Adrenal gland (tissue), 12 donors: Measurements from ENCODE around the gene SRPK3. TPM values are rescaled to one million over a fixed set of nuclear protein-coding genes. Genes with fewer than 3 reads are reported as not detected.
A peak's percentile ranks its signal among the peaks of the same experiment; 100 is the strongest.

Source experiments
- DNase-seq, 7 donors: peaks; one replicate each; pipeline ENCODE4 v3.0.0-alpha.2; 2019 to 2020
- H3K27ac ChIP-seq, 5 donors: fragments of 200-600 bp; sonication (generic) in 4 of 5; 1 replicate in 3 of 5; 2 replicates in 2 of 5; pipeline versions ENCODE4 v1.5.1 to v1.8.0; 2016 to 2020; ENCODE audit warnings: mild to moderate bottlenecking in 1 of 5
- H3K27me3 ChIP-seq: fragments of 200-600 bp; 2 replicates; pipeline ENCODE4 v1.8.0; 2021
- H3K36me3 ChIP-seq, 2 donors: fragments of 200-600 bp; replicated peaks in 1 of 2; 1 replicate in 1 of 2; 2 replicates in 1 of 2; pipeline versions ENCODE4 v1.5.1 to v1.8.0; 2018 to 2022
- H3K4me1 ChIP-seq, 2 donors: fragments of 200-600 bp; replicated peaks in 1 of 2; 1 replicate in 1 of 2; 2 replicates in 1 of 2; pipeline versions ENCODE4 v1.5.1 to v1.8.0; 2018 to 2021
- H3K4me3 ChIP-seq, 4 donors: fragments of 200-600 bp; sonication (generic) in 3 of 4; one replicate each; pipeline ENCODE4 v1.5.1; 2016 to 2018
- H3K9me3 ChIP-seq, 3 donors: fragments of 200-600 bp; sonication (generic) in 1 of 3; replicated peaks in 1 of 3; 1 replicate in 2 of 3; 2 replicates in 1 of 3; pipeline versions ENCODE4 v1.5.1 to v1.8.0; 2016 to 2021
- POLR2A ChIP-seq, 2 donors: fragments of 450-650 bp; IDR thresholded peaks; one replicate each; pipeline ENCODE4 v1.6.1; 2017; ENCODE audit warnings: antibody characterized with exemption in 2 of 2, mild to moderate bottlenecking in 2 of 2, moderate library complexity in 1 of 2
- WGBS, 4 donors: extraction: QIAGEN DNeasy Blood & Tissue Kit in 2 of 4; methylation state at CpG; one replicate each; pipeline versions ENCODE4 v1.1.5 to v1.1.7; 2013 to 2017; 5-methylcytosine and 5-hydroxymethylcytosine counted together
- intact Hi-C, 2 donors: fragments of 100-400 bp; cut with DNase I; formaldehyde crosslinking; loops; one replicate each; pipeline versions ENCODE4 v1.14.1 to v1.15.0; 2022 to 2023
- polyA plus RNA-seq, 3 donors: library from polyadenylated mRNA; stranded (reverse); fragments of 200-250 nt in 2 of 3; fragments of 350-450 nt in 1 of 3; fragmentation: Illumina TruSeq in 1 of 3; extraction: RNeasy Lipid Tissue Mini Kit (QIAGEN cat#74804) in 1 of 3; gene quantifications; one replicate each; pipeline ENCODE4 v1.2.3, GENCODE V29; 2013 to 2014
- total RNA-seq, 9 donors: library from RNA; depleted of rRNA in 4 of 9; stranded (reverse); fragments of >200 nt in 4 of 9; fragments of 120-200 nt in 1 of 9; fragmentation: NEBNext Ultra II Directional in 1 of 9; extraction: Animal tissue kit (Norgen Biotek cat#: 25700) in 1 of 9; gene quantifications; one replicate each; pipeline versions ENCODE4 v1.1.0 to v1.2.4, GENCODE V29; 2013 to 2023
- TF ChIP-seq, protein P1 (sequence below), 6 experiments: fragments of 450-650 bp in 4 of 6; fragments of 200-600 bp in 2 of 6; sonication (generic) in 1 of 6; IDR thresholded peaks; 1 replicate in 5 of 6; 2 replicates in 1 of 6; pipeline versions ENCODE4 v1.5.1 to v1.8.0; 2016 to 2021; ENCODE audit warnings: antibody characterized with exemption in 6 of 6, mild to moderate bottlenecking in 2 of 6, moderate library complexity in 1 of 6
- donor health status: healthy with polysubstance abuse.
- donor health status: Bipolar disorder and iron deficiency.
- donor health status: DM: yes; HTN: yes; CAD: no.
- donor health status: DM: no; HTN: no; CAD: no.
- donor health status: DM: no; HTN: no; CAD: no.
- donor health status: DM: yes; HTN: yes; CAD: no.

The SRPK3 gene
- total and polyA plus RNA-seq, 12 donors: 0.14 to 20.5 (median 1.3) TPM; not detected in 1

DNA sequence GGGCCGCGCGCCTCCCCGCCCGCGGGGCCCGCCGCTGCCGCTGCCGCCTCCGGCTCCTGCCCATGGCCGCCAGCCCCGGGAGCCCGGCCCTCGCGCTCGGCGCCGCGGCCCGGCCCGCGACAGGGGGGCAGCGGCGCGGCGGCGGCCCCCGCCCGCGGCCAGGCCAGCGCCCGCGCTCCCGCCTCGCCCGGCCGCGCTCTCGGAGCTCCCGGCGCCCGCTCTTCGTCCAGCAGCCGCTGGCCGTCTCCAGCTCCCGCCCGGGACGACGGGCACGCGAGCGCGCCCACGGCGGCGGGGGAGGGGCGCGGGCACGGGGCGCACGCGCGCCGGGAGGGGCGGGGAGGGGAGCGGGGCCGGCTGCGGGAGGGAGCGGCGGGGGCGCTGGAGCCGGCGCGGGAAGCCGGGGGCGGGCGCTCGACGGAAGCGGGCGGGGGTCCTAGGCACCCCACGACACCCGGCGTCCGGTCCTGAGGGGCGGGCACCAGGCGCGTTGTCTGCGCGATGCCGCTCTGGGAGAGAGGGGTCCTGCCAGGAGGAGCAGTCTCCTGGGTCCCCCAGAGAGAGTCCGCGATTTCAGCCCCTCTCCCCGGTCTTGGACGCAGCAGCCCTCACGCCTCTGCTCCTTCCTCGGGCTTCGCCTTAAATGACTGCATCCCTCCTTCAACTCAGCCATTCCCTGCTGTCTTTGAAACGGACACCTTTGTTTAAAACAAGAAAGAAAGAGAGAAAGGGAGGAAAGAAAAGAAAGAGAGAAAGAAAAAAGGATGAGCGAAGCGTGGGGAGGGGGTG lies 50.0 kb downstream of the SRPK3 start:
- TF ChIP-seq, protein P1, sequence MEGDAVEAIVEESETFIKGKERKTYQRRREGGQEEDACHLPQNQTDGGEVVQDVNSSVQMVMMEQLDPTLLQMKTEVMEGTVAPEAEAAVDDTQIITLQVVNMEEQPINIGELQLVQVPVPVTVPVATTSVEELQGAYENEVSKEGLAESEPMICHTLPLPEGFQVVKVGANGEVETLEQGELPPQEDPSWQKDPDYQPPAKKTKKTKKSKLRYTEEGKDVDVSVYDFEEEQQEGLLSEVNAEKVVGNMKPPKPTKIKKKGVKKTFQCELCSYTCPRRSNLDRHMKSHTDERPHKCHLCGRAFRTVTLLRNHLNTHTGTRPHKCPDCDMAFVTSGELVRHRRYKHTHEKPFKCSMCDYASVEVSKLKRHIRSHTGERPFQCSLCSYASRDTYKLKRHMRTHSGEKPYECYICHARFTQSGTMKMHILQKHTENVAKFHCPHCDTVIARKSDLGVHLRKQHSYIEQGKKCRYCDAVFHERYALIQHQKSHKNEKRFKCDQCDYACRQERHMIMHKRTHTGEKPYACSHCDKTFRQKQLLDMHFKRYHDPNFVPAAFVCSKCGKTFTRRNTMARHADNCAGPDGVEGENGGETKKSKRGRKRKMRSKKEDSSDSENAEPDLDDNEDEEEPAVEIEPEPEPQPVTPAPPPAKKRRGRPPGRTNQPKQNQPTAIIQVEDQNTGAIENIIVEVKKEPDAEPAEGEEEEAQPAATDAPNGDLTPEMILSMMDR (IDR thresholded peaks at IDR 0.05): no peak
- TF ChIP-seq POLR2A (IDR thresholded peaks at IDR 0.05): no peak
- Histone ChIP-seq H3K27ac (no peak overlapping the region), H3K36me3 (no peaks in the 10 kb centered on the region), H3K9me3 (no peaks in the 10 kb centered on the region), H3K27me3 (peaks cover 25% of the 10 kb centered on the region), H3K4me1 (no peaks in the 10 kb centered on the region), H3K4me3 (peak overlapping the region in 1 of 4 donors; percentile 50)
- intact Hi-C loops: no loop called here
- 6 to 41% (median 23%) methylated on average over 5 to 65 of the region's 102 CpGs for WGBS, 4 donors
- no peak for DNase-seq

DNA sequence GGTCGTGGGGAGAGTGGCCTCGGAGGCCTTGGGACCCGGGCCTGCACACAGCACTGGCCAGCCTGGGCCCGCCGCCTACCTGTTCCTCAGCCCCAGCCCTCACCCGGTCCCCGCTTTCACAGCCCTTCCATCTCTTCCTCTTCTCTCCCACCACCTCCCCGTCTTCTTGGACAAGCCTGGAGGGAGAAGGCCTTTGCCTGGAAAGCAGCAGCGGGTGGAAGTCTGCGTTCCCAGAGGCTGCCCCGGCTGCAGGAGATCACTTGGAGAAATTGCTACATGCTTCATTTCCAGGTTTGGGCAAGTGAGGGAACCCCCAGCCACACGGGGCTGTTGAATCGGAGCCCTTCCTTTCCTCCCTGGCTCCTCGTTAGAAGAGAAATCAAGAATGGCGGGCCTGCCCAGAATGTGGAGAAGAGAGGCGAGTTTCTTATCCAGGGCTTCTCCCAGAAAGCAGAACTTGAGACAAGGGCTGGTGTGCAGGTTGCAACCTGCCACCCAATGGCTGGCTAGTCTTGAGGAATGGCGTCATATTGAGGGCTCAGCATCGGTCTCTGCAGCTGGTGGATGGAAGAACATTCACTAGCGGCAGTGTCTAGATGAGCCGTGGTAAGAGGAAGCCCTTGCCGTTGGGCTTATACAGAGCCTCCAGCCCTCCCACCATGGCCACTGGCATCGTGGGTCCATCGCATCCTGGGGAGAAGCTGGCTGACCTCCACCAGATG lies 50.7 kb downstream of the SRPK3 start:
- H3K36me3 ChIP-seq: no peaks in the 10 kb centered on the region
- H3K27me3 ChIP-seq: peaks cover 25% of the 10 kb centered on the region
- no peak overlapping the region for H3K4me3 ChIP-seq
- 63 to 77% (median 69%) methylated on average over 10 to 23 of the region's 23 CpGs for WGBS, 4 donors
- TF ChIP-seq POLR2A (IDR thresholded peaks at IDR 0.05): no peak
- TF ChIP-seq, protein P1 (IDR thresholded peaks at IDR 0.05): no peak
- no peak overlapping the region for H3K27ac ChIP-seq
- no peak for DNase-seq
- no peaks in the 10 kb centered on the region for H3K9me3 ChIP-seq
- H3K4me1 ChIP-seq: no peaks in the 10 kb centered on the region
- intact Hi-C loops: no loop called here

DNA sequence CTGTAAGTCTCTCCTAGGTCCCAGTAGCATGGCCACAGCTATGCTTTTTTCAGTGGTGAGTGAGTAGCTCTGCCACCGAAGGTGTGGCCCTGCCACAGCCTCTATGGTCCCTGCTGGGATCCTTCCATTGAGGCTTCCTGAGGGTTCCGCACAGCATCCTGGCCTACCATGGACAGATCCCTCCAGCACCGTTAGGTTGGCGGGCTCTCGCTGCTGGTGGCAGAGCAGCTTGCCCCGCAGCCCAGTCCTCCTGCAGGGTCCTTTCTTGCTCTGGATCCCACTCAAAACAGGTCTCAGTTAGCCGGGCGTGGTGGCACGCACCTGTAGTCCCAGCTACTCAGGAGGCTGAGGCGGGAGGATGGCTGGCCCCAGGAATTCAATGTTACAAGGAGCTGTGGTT lies 51.9 kb downstream of the SRPK3 start:
- Histone ChIP-seq H3K27ac (no peak overlapping the region), H3K9me3 (no peaks in the 10 kb centered on the region), H3K4me3 (no peak overlapping the region), H3K27me3 (peaks cover 26% of the 10 kb centered on the region), H3K36me3 (no peaks in the 10 kb centered on the region), H3K4me1 (no peaks in the 10 kb centered on the region)
- 90 to 97% (median 94%) methylated on average over 5 to 10 of the region's 10 CpGs for WGBS, 4 donors
- no peak for TF ChIP-seq POLR2A (IDR thresholded peaks at IDR 0.05)
- no peak for DNase-seq
- intact Hi-C loops: no loop called here

Other genes starting within 250 kb of the SRPK3 start
- 10 to 100 TPM; 13.2 to 36.7 (median 24.1) TPM for gene CCNQ, start 181.9 kb upstream of the SRPK3 start, total RNA-seq
- 10 to 100 TPM; 18.7 to 48.5 (median 38.1) TPM for gene CCNQ, start 181.9 kb upstream of the SRPK3 start, polyA plus RNA-seq
- 10 to 100 TPM in 1 of 9 donors, under 1 TPM in 5, not detected in 3; 0.11 to 15.9 (median 0.24) TPM for gene DUSP9, start 133.8 kb upstream of the SRPK3 start, total RNA-seq
- not detected for gene DUSP9, start 133.8 kb upstream of the SRPK3 start, polyA plus RNA-seq
- gene PNCK, start 107.2 kb upstream of the SRPK3 start, total RNA-seq: 1 to 10 TPM in 3 of 9 donors, under 1 TPM in 4, not detected in 2; 0.48 to 2.7 (median 1.00) TPM
- gene PNCK, start 107.2 kb upstream of the SRPK3 start, polyA plus RNA-seq: 1 to 10 TPM in 2 of 3 donors, under 1 TPM in 1; 0.42 to 6.5 (median 1.9) TPM
- gene SLC6A8, start 93.1 kb upstream of the SRPK3 start, total RNA-seq: 100 to 1,000 TPM in 4 of 9 donors, 10 to 100 TPM in 4, 1 to 10 TPM in 1; 3.1 to 136 (median 71.0) TPM
- 100 to 1,000 TPM in 1 of 3 donors, 10 to 100 TPM in 2; 51.8 to 118 (median 63.0) TPM for gene SLC6A8, start 93.1 kb upstream of the SRPK3 start, polyA plus RNA-seq
- gene BCAP31, start 56.7 kb upstream of the SRPK3 start, total RNA-seq: 100 to 1,000 TPM; 168 to 343 (median 285) TPM
- gene BCAP31, start 56.7 kb upstream of the SRPK3 start, polyA plus RNA-seq: 100 to 1,000 TPM; 121 to 274 (median 218) TPM
- 10 to 100 TPM; 29.6 to 78.0 (median 51.0) TPM for gene ABCD1, start 56.2 kb upstream of the SRPK3 start, total RNA-seq
- gene ABCD1, start 56.2 kb upstream of the SRPK3 start, polyA plus RNA-seq: 10 to 100 TPM; 29.7 to 58.6 (median 42.3) TPM
- 100 to 1,000 TPM in 1 of 9 donors, 10 to 100 TPM in 7, 1 to 10 TPM in 1; 1.1 to 103 (median 34.9) TPM for gene PLXNB3, start 16.8 kb upstream of the SRPK3 start, total RNA-seq
- 100 to 1,000 TPM in 1 of 3 donors, 10 to 100 TPM in 2; 21.7 to 119 (median 87.3) TPM for gene PLXNB3, start 16.8 kb upstream of the SRPK3 start, polyA plus RNA-seq
- 100 to 1,000 TPM in 2 of 9 donors, 10 to 100 TPM in 7; 68.4 to 144 (median 83.1) TPM for gene IDH3G, start 13.3 kb downstream of the SRPK3 start, total RNA-seq
- 100 to 1,000 TPM in 2 of 3 donors, 10 to 100 TPM in 1; 73.9 to 112 (median 111) TPM for gene IDH3G, start 13.3 kb downstream of the SRPK3 start, polyA plus RNA-seq
- gene SSR4, start 13.6 kb downstream of the SRPK3 start, total RNA-seq: 100 to 1,000 TPM; 162 to 609 (median 366) TPM
- gene SSR4, start 13.6 kb downstream of the SRPK3 start, polyA plus RNA-seq: 1,000 to 10,000 TPM in 1 of 3 donors, 100 to 1,000 TPM in 2; 195 to 1,349 (median 921) TPM
- gene PDZD4, start 49.5 kb downstream of the SRPK3 start, total RNA-seq: 1 to 10 TPM in 8 of 9 donors, under 1 TPM in 1; 0.69 to 8.8 (median 3.4) TPM
- gene PDZD4, start 49.5 kb downstream of the SRPK3 start, polyA plus RNA-seq: 10 to 100 TPM in 1 of 3 donors, 1 to 10 TPM in 2; 3.0 to 39.2 (median 9.5) TPM
- gene L1CAM, start 105.1 kb downstream of the SRPK3 start, total RNA-seq: 10 to 100 TPM in 3 of 9 donors, 1 to 10 TPM in 4, under 1 TPM in 2; 0.52 to 50.1 (median 2.7) TPM
- gene L1CAM, start 105.1 kb downstream of the SRPK3 start, polyA plus RNA-seq: 10 to 100 TPM in 2 of 3 donors, 1 to 10 TPM in 1; 8.9 to 34.1 (median 14.5) TPM
- 1 to 10 TPM in 1 of 9 donors, under 1 TPM in 8; 0.11 to 1.1 (median 0.57) TPM for gene AVPR2, start 123.6 kb downstream of the SRPK3 start, total RNA-seq
- 1 to 10 TPM in 2 of 3 donors, not detected in 1; 1.0 to 1.6 TPM for gene AVPR2, start 123.6 kb downstream of the SRPK3 start, polyA plus RNA-seq
- gene ARHGAP4, start 145.2 kb downstream of the SRPK3 start, total RNA-seq: 10 to 100 TPM; 22.4 to 67.8 (median 45.0) TPM
- 100 to 1,000 TPM in 2 of 3 donors, 1 to 10 TPM in 1; 1.5 to 316 (median 118) TPM for gene ARHGAP4, start 145.2 kb downstream of the SRPK3 start, polyA plus RNA-seq
- 100 to 1,000 TPM in 3 of 9 donors, 10 to 100 TPM in 6; 60.0 to 159 (median 93.2) TPM for gene NAA10, start 154.0 kb downstream of the SRPK3 start, total RNA-seq
- 100 to 1,000 TPM; 121 to 287 (median 228) TPM for gene NAA10, start 154.0 kb downstream of the SRPK3 start, polyA plus RNA-seq
- 10 to 100 TPM; 15.5 to 37.4 (median 24.6) TPM for gene RENBP, start 163.6 kb downstream of the SRPK3 start, total RNA-seq
- 10 to 100 TPM in 2 of 3 donors, 1 to 10 TPM in 1; 5.4 to 69.6 (median 27.6) TPM for gene RENBP, start 163.6 kb downstream of the SRPK3 start, polyA plus RNA-seq
- gene HCFC1, start 190.8 kb downstream of the SRPK3 start, total RNA-seq: 10 to 100 TPM in 8 of 9 donors, 1 to 10 TPM in 1; 9.2 to 77.1 (median 57.8) TPM
- gene HCFC1, start 190.8 kb downstream of the SRPK3 start, polyA plus RNA-seq: 10 to 100 TPM; 15.3 to 32.7 (median 19.6) TPM
- 10 to 100 TPM in 7 of 9 donors, 1 to 10 TPM in 2; 5.7 to 29.2 (median 16.7) TPM for gene TMEM187, start 191.7 kb downstream of the SRPK3 start, total RNA-seq
- 1 to 10 TPM; 4.0 to 6.8 (median 5.3) TPM for gene TMEM187, start 191.7 kb downstream of the SRPK3 start, polyA plus RNA-seq
- 100 to 1,000 TPM in 4 of 9 donors, 10 to 100 TPM in 5; 48.2 to 142 (median 98.0) TPM for gene IRAK1, start 238.9 kb downstream of the SRPK3 start, total RNA-seq
- gene IRAK1, start 238.9 kb downstream of the SRPK3 start, polyA plus RNA-seq: 10 to 100 TPM; 36.9 to 70.1 (median 63.4) TPM